OCI-LY7 (cell line): ENCODE measurements around the gene TMC7. TPM values are rescaled to one million over a fixed set of nuclear protein-coding genes. Genes with fewer than 3 reads are reported as not detected.

Experiments
- BruUV-seq: library from RNA; stranded (reverse); fragments of 400-500 nt; replicated peaks from 2 replicates; lab custom pipeline; 2021; lab: Mats Ljungman, UMichigan
- CTCF ChIA-PET: fragments of 300-600 bp; sonication (Branson Sonifier 250); formaldehyde crosslinking; loops from one replicate; lab custom pipeline; 2022; ENCODE audit warnings: antibody characterized with exemption; ENCODE audit not compliant: unreplicated experiment; lab: Charles Lee
- POLR2A ChIA-PET: fragments of 300-600 bp; sonication (Branson Sonifier 250); formaldehyde crosslinking; loops from one replicate; lab custom pipeline; 2022; ENCODE audit warnings: antibody characterized with exemption; lab: Charles Lee
- DNase-seq: peaks from one replicate; pipeline ENCODE4 v3.0.0-alpha.2; 2015; ENCODE audit warnings: low spot score
- H2AFZ ChIP-seq: fragments of 200-600 bp; sonication (generic), shearing (Covaris generic); 2 replicates; pipeline ENCODE4 v1.6.1; 2014; ENCODE audit warnings: mild to moderate bottlenecking, antibody characterized with exemption, low read length, moderate library complexity
- H3K27ac ChIP-seq: fragments of 200-600 bp; sonication (generic); 2 replicates; pipeline ENCODE4 v1.5.1; 2014; ENCODE audit warnings: mixed run types, low read depth, mild to moderate bottlenecking, moderate library complexity, low read length, inconsistent platforms; ENCODE audit not compliant: poor library complexity, severe bottlenecking
- H3K36me3 ChIP-seq: fragments of 200-600 bp; sonication (generic); 2 replicates; pipeline ENCODE4 v1.6.1; 2014; ENCODE audit warnings: mild to moderate bottlenecking, antibody characterized with exemption, low read length, moderate library complexity, mixed read lengths; ENCODE audit not compliant: insufficient read depth
- H3K4me1 ChIP-seq: fragments of 200-600 bp; sonication (generic); 2 replicates; pipeline ENCODE4 v1.5.1; 2014; ENCODE audit warnings: mild to moderate bottlenecking, low read length; ENCODE audit not compliant: insufficient read depth, poor library complexity, severe bottlenecking
- H3K4me2 ChIP-seq: fragments of 200-600 bp; sonication (generic); 2 replicates; pipeline ENCODE4 v1.6.1; 2014; ENCODE audit warnings: mild to moderate bottlenecking, low read length
- H3K4me3 ChIP-seq: fragments of 200-600 bp; sonication (generic); 2 replicates; pipeline ENCODE4 v1.5.1; 2014; ENCODE audit warnings: mild to moderate bottlenecking, low read depth, low read length; ENCODE audit not compliant: poor library complexity, severe bottlenecking
- H3K79me2 ChIP-seq: fragments of 200-600 bp; sonication (generic); 2 replicates; pipeline ENCODE4 v1.6.1; 2016; ENCODE audit warnings: low read depth, mild to moderate bottlenecking, low read length, moderate library complexity, mixed read lengths; ENCODE audit not compliant: insufficient read depth
- H3K9me2 ChIP-seq: fragments of 200-600 bp; sonication (generic); 2 replicates; pipeline ENCODE4 v1.6.1; 2016; ENCODE audit warnings: mild to moderate bottlenecking, low read length, mixed read lengths; ENCODE audit not compliant: insufficient read depth
- H3K9me3 ChIP-seq: fragments of 200-600 bp; sonication (generic); 2 replicates; pipeline ENCODE4 v1.6.1; 2014; ENCODE audit warnings: mild to moderate bottlenecking, mixed run types, low read length, mixed read lengths
- H4K20me1 ChIP-seq: fragments of 200-600 bp; sonication (generic); 2 replicates; pipeline ENCODE4 v1.6.1; 2014; ENCODE audit warnings: mild to moderate bottlenecking, antibody characterized with exemption, low read length, moderate library complexity, mixed read lengths; ENCODE audit not compliant: insufficient read depth
- CTCF ChIP-seq: fragments of 200-600 bp; sonication (generic); conservative IDR thresholded peaks from 2 replicates; pipeline ENCODE4 v1.5.1; 2014; ENCODE audit warnings: mild to moderate bottlenecking, antibody characterized with exemption, low read length, moderate library complexity, mixed read lengths
- EZH2phosphoT487 ChIP-seq: fragments of 200-600 bp; sonication (generic); IDR thresholded peaks from 2 replicates; pipeline ENCODE4 v1.6.1; 2018; ENCODE audit warnings: low read depth, borderline replicate concordance, mild to moderate bottlenecking, mixed run types, antibody characterized with exemption, low read length, moderate library complexity, mixed read lengths
- intact Hi-C: fragments of 100-400 bp; cut with micrococcal nuclease; formaldehyde crosslinking; loops from one replicate; pipeline ENCODE4 v1.10.0; 2022; ENCODE audit not compliant: unreplicated experiment
- total RNA-seq, 2 experiments: library from RNA; depleted of rRNA in 1 of 2; stranded (reverse); fragments of >200 nt in 1 of 2; shearing (Covaris generic) in 1 of 2; gene quantifications; 2 replicates each; pipeline ENCODE4 v1.2.3, GENCODE V29; 2014 to 2022

TMC7 gene
- total RNA-seq, 2 experiments from 2014 or later, result not detected

DNA sequence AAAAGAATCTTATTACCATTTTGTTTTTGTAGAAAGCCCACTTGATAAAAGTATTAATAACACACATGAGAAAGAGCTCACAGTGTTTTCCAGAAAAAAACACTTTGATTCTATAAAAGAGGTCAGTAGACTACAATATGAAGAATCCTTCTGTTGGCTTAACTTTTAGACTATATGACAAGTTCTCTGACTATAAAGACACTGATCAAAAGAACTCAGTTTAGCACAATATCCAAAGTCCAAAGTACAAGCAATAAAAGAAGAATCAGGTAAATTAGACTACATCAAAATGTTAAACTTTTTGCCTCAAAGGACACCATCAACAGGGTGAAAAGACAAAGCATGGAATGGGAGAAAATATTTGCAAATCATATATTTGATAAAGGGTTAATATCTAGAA, 46.3 kb upstream of the TMC7 start:
- no peak overlapping the region for H2AFZ ChIP-seq
- no TSS peak for BruUV-seq
- CTCF ChIA-PET, result no interaction called here
- POLR2A ChIA-PET, result interaction anchor here (0.6 kb wide), 1 partner anchor 87 kb away, joined by 3 read pairs; no protein-coding TSS in a partner anchor
- H3K79me2 ChIP-seq, result no peaks in the 10 kb centered on the region
- H3K4me1 ChIP-seq, result peaks cover 5% of the 10 kb centered on the region
- no peak overlapping the region for H3K4me2 ChIP-seq
- no peak overlapping the region for H3K4me3 ChIP-seq
- no peak overlapping the region for H3K27ac ChIP-seq
- no peaks in the 10 kb centered on the region for H3K9me3 ChIP-seq
- H3K9me2 ChIP-seq, result no peaks in the 10 kb centered on the region
- H4K20me1 ChIP-seq, result no peaks in the 10 kb centered on the region
- no peak for DNase-seq
- no peak for TF ChIP-seq EZH2phosphoT487
- TF ChIP-seq CTCF, result no peak
- intact Hi-C loops, result no loop called here
- H3K36me3 ChIP-seq, result no peaks in the 10 kb centered on the region

GRCh38 chr16:18938986-18939385, 44.7 kb upstream of the TMC7 start:
- Histone ChIP-seq H2AFZ (no peak overlapping the region), H3K4me3 (no peak overlapping the region), H3K36me3 (no peaks in the 10 kb centered on the region), H3K9me3 (no peaks in the 10 kb centered on the region), H3K4me2 (no peak overlapping the region), H3K79me2 (no peaks in the 10 kb centered on the region), H3K9me2 (no peaks in the 10 kb centered on the region), H4K20me1 (no peaks in the 10 kb centered on the region), H3K27ac (no peak overlapping the region), H3K4me1 (no peaks in the 10 kb centered on the region)
- POLR2A ChIA-PET, result no interaction called here
- TF ChIP-seq EZH2phosphoT487, result no peak
- TF ChIP-seq CTCF, result no peak
- DNase-seq, result no peak
- intact Hi-C loops, result no loop called here
- BruUV-seq, result no TSS peak
- CTCF ChIA-PET, result no interaction called here

DNA sequence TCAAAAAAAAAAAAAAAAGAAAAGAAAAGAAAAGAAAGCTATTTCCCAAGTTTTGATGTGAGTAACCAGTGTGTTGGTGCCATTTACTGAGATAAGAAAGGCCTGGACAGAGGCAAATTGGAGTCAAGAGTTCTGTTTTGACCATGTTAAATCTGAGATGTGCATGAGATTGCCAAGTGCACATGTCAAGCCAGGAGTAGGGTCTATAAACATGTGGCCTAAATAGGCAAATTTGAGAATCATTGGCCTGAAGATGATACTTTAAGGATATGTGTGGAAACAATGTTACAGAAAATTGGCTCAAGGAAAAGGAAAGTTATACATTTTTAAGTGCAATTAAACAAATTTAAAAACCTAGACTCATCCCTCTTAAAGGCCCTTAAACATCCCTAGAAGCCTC, 42.3 kb upstream of the TMC7 start:
- no peaks in the 10 kb centered on the region for H4K20me1 ChIP-seq
- no peak overlapping the region for H2AFZ ChIP-seq
- no peaks in the 10 kb centered on the region for H3K79me2 ChIP-seq
- H3K4me1 ChIP-seq, result no peaks in the 10 kb centered on the region
- intact Hi-C loops, result no loop called here
- CTCF ChIA-PET, result no interaction called here
- no peak overlapping the region for H3K4me2 ChIP-seq
- no peaks in the 10 kb centered on the region for H3K36me3 ChIP-seq
- TF ChIP-seq CTCF, result no peak
- TF ChIP-seq EZH2phosphoT487, result no peak
- H3K4me3 ChIP-seq, result no peak overlapping the region
- POLR2A ChIA-PET, result no interaction called here
- no peaks in the 10 kb centered on the region for H3K9me2 ChIP-seq
- no peak for DNase-seq
- BruUV-seq, result no TSS peak
- H3K9me3 ChIP-seq, result no peaks in the 10 kb centered on the region
- no peak overlapping the region for H3K27ac ChIP-seq
